NCI-H510A (cell line): Measurements from ENCODE around the gene C19orf73.
A peak's percentile ranks its signal among the peaks of the same experiment; 100 is the strongest.

Experiments used
- DNase-seq: peaks from one replicate; lab custom pipeline; 2025; lab: John Stamatoyannopoulos, UW

The C19orf73 gene

GRCh38 chr19:49118565-49119410 is at the start of gene C19orf73:
Gene C19orf73 (minus strand): TSS chr19:49119143. CDS start chr19:49119022, 121 bp downstream.
- DNase-seq = peak; percentile 72

- no peak for DNase-seq
These were observed 49.5 kb upstream of the C19orf73 start for GRCh38 chr19:49168421-49168820.

GRCh38 chr19:49167857-49168409 is 49.0 kb upstream of the C19orf73 start:
- no peak for DNase-seq

- no peak for DNase-seq
These were observed 46.9 kb upstream of the C19orf73 start for GRCh38 chr19:49165865-49166301.

- DNase-seq = no peak
These were observed 46.3 kb upstream of the C19orf73 start for GRCh38 chr19:49165111-49165750.

- DNase-seq = no peak
These were observed 43.0 kb upstream of the C19orf73 start for GRCh38 chr19:49161987-49162386.

GRCh38 chr19:49160450-49161189 is 41.7 kb upstream of the C19orf73 start:
- DNase-seq = no peak

GRCh38 chr19:49157445-49158224 is 38.7 kb upstream of the C19orf73 start, which contains the start of gene TRPM4:
Gene TRPM4 (plus strand): TSS chr19:49157792. CDS start chr19:49157867, 75 bp downstream.
- DNase-seq = peak; percentile 74

- DNase-seq = no peak
These were observed 36.9 kb upstream of the C19orf73 start for GRCh38 chr19:49155820-49156346.

GRCh38 chr19:49155005-49155819 is 36.3 kb upstream of the C19orf73 start, which contains the start of gene HRC:
Gene HRC (minus strand): TSS chr19:49155396. CDS start chr19:49155237, 159 bp downstream.
- no peak for DNase-seq

- DNase-seq = no peak
These were observed 35.3 kb upstream of the C19orf73 start for GRCh38 chr19:49154279-49154678.

GRCh38 chr19:49153167-49153809 is 34.3 kb upstream of the C19orf73 start:
- no peak for DNase-seq

GRCh38 chr19:49152119-49152550 is 33.2 kb upstream of the C19orf73 start:
- no peak for DNase-seq

GRCh38 chr19:49151267-49152118 is 32.5 kb upstream of the C19orf73 start:
- DNase-seq = peak; percentile 41

- no peak for DNase-seq
These were observed 32.0 kb upstream of the C19orf73 start for GRCh38 chr19:49150944-49151243.

GRCh38 chr19:49150106-49150943 is 31.4 kb upstream of the C19orf73 start:
- DNase-seq = peak; percentile 87

GRCh38 chr19:49149652-49150105 is 30.7 kb upstream of the C19orf73 start:
- peak; percentile 62 for DNase-seq
